ENCODE data around the gene P2RY1.

- TF ChIP-seq GABPA (IDR thresholded peaks at IDR 0.05; ENCODE audit: low read depth) (no peak), POLR2AphosphoS5 (IDR thresholded peaks at IDR 0.05; ENCODE audit: low read depth) (no peak)
- TF ChIP-seq, protein P1, sequence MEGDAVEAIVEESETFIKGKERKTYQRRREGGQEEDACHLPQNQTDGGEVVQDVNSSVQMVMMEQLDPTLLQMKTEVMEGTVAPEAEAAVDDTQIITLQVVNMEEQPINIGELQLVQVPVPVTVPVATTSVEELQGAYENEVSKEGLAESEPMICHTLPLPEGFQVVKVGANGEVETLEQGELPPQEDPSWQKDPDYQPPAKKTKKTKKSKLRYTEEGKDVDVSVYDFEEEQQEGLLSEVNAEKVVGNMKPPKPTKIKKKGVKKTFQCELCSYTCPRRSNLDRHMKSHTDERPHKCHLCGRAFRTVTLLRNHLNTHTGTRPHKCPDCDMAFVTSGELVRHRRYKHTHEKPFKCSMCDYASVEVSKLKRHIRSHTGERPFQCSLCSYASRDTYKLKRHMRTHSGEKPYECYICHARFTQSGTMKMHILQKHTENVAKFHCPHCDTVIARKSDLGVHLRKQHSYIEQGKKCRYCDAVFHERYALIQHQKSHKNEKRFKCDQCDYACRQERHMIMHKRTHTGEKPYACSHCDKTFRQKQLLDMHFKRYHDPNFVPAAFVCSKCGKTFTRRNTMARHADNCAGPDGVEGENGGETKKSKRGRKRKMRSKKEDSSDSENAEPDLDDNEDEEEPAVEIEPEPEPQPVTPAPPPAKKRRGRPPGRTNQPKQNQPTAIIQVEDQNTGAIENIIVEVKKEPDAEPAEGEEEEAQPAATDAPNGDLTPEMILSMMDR (IDR thresholded peaks at IDR 0.05; ENCODE audit: insufficient read depth, low read length) = no peak
- TF ChIP-seq, protein P2, sequence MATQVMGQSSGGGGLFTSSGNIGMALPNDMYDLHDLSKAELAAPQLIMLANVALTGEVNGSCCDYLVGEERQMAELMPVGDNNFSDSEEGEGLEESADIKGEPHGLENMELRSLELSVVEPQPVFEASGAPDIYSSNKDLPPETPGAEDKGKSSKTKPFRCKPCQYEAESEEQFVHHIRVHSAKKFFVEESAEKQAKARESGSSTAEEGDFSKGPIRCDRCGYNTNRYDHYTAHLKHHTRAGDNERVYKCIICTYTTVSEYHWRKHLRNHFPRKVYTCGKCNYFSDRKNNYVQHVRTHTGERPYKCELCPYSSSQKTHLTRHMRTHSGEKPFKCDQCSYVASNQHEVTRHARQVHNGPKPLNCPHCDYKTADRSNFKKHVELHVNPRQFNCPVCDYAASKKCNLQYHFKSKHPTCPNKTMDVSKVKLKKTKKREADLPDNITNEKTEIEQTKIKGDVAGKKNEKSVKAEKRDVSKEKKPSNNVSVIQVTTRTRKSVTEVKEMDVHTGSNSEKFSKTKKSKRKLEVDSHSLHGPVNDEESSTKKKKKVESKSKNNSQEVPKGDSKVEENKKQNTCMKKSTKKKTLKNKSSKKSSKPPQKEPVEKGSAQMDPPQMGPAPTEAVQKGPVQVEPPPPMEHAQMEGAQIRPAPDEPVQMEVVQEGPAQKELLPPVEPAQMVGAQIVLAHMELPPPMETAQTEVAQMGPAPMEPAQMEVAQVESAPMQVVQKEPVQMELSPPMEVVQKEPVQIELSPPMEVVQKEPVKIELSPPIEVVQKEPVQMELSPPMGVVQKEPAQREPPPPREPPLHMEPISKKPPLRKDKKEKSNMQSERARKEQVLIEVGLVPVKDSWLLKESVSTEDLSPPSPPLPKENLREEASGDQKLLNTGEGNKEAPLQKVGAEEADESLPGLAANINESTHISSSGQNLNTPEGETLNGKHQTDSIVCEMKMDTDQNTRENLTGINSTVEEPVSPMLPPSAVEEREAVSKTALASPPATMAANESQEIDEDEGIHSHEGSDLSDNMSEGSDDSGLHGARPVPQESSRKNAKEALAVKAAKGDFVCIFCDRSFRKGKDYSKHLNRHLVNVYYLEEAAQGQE (IDR thresholded peaks at IDR 0.05; ENCODE audit: insufficient replicate concordance, low read depth) = no peak
These were observed 6.7 kb upstream of the P2RY1 start for GRCh38 chr3:152828075-152828840.

All from HL-60 (cell line).